Measurements from ENCODE around the gene CASP1.

CASP1 gene

GRCh38 chr11:105034813-105035620 lies at the start of gene CASP1:
TSS of gene CASP1 (minus strand) at chr11:105035144. CDS start at chr11:105035113, 31 bp downstream.
- no peak for TF ChIP-seq CTCF (IDR thresholded peaks at IDR 0.05)

- no peak for TF ChIP-seq CTCF (IDR thresholded peaks at IDR 0.05)
Measured at GRCh38 chr11:105081412-105082150, 46.6 kb upstream of the CASP1 start.

- no peak for TF ChIP-seq CTCF (IDR thresholded peaks at IDR 0.05)
Measured at GRCh38 chr11:105078283-105078682, 43.3 kb upstream of the CASP1 start.

- no peak for TF ChIP-seq CTCF (IDR thresholded peaks at IDR 0.05)
Measured at GRCh38 chr11:105074166-105074530, 39.2 kb upstream of the CASP1 start.

- TF ChIP-seq CTCF (IDR thresholded peaks at IDR 0.05), result no peak
Measured at GRCh38 chr11:105073456-105074165, 38.7 kb upstream of the CASP1 start.

GRCh38 chr11:105071089-105071732 lies 36.3 kb upstream of the CASP1 start:
- no peak for TF ChIP-seq CTCF (IDR thresholded peaks at IDR 0.05)

- no peak for TF ChIP-seq CTCF (IDR thresholded peaks at IDR 0.05)
Measured at GRCh38 chr11:105070306-105070705, 35.4 kb upstream of the CASP1 start.
